HT1080 (cell line): ENCODE data around the gene CHD6. TPM values are rescaled to one million over a fixed set of nuclear protein-coding genes. Genes with fewer than 3 reads are reported as not detected.
A peak's percentile ranks its signal among the peaks of the same experiment; 100 is the strongest.

Experiments used
- DNase-seq: peaks from one replicate; pipeline ENCODE4 v3.0.0-alpha.2; 2015; ENCODE audit warnings: low read depth
- total RNA-seq: library from RNA; depleted of rRNA; stranded (reverse); fragments of >200 nt; shearing (Covaris generic); gene quantifications from 2 replicates; pipeline ENCODE4 v1.2.3, GENCODE V29; 2014

CHD6 gene
- total RNA-seq, 1 experiment from 2014 or later = 8.6 TPM

- DNase-seq = peak; percentile 34
Observed at GRCh38 chr20:41395667-41396664, 222.2 kb downstream of the CHD6 start.

DNA sequence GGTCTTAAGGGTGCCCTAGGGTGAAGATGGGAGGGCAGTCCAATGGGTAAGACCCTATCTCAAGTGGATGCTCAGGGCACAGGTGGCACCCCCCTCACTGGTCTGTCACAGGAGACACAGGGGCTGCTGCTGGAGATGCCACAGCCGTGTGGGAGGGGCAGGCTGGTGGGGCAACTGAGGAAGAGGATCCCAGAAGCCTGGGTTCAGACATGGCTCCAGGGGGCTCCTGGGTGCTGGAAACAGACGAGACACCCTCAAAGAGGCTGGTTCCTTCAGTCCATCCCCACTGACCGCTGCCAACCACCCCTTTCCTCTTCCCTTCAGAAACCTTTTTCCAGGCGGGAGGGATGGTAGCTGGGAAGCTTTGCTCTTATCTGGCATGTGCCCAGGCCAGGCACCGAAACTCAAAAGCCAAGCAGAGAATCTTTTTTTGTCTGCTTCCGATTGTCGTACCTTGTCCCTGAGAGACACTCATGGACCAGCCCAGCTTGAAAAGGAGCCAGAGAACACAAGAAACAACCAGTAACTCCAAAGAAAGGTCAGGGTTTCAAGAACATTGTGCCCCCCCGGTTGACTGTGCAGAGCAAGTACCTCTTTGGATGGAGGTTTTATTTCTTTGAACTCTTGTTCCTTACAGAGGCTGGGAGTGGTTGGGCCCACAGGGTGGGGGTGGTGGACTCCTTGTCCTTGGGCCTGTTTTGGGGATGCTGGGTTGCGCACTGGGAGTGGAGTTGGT is 223.1 kb downstream of the CHD6 start:
- no peak for DNase-seq

- no peak for DNase-seq
Observed at GRCh38 chr20:41394081-41394480, 224.1 kb downstream of the CHD6 start.

DNA sequence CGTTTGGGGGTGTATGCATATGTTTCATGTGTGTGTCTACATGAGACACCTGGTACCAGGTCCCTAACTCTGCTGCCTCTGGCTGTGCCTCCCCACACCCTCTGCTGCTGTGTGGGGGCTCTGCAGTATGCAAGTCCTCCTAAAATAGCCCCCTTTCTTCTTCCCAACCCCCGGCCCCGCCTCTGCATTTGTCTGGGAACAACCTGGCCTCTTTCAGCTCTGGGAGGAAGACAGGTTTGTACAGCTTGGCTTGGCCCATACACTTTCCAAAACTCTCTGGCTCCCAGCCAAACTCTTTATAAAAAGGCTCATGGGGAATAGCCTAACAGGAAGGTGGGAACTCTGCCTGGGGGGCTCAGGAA is 224.5 kb downstream of the CHD6 start:
- DNase-seq = no peak

DNA sequence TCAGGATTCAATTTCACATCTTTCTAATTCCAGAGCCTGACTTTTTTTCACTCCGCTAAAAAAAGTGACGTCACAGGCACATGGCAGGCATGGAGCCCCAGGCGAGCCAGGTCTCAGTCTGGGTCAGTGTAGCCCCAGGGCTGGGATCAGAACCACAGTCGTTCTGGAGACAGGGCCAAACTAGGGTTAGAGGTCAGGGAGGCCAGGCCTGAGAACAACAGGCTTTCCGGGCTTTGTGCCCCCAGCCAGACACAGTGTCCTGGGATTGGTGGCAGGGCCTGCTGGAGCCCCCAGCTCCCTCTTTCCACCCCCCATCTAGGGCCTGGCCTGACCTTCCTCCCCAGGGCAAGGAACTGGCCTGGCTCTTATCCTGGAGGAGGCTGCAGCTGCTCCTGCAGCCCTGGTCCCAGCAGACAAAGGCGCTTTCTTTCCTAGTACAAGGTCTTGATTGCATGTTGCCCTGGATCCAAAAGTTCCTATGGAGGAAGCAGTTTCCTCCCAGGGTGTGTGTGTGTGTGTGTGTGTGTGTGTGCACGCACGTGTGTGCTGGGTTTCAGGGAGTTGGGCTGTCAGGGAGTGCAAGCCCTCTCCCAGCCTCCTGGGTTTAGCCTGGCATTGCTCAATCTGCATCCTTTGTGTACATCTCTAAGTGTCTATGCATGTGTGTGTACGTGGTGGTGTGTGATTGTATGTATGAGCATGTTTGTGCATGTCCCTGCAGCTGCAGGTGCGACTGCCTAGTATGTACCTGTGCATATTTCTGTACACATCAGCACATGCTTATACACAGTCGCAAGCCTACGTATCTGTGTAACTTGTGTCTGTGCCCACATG is 225.1 kb downstream of the CHD6 start:
- no peak for DNase-seq

GRCh38 chr20:41392295-41392694 is 225.9 kb downstream of the CHD6 start:
- no peak for DNase-seq

DNA sequence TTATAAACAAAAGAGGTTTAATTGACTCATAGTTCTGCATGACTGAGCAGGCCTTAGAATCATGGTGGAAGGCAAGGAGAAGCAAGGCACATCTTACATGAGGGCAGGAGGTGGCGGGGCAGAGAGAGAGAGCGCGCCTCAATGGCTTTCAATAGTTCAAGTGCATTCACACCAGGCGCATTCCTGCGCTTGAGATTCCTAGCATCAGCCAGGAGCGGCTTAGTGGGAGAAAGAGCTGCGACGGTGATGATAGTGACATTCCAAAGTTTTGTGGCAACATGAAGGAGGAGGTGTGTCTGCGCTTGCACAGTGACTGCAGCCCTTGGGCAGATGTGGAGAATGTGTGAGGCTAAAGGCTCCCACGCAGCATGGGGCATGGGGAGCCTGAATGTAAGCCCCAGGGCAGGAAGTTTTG is 226.6 kb downstream of the CHD6 start:
- no peak for DNase-seq

GRCh38 chr20:41390889-41391288 is 227.3 kb downstream of the CHD6 start:
- no peak for DNase-seq

DNA sequence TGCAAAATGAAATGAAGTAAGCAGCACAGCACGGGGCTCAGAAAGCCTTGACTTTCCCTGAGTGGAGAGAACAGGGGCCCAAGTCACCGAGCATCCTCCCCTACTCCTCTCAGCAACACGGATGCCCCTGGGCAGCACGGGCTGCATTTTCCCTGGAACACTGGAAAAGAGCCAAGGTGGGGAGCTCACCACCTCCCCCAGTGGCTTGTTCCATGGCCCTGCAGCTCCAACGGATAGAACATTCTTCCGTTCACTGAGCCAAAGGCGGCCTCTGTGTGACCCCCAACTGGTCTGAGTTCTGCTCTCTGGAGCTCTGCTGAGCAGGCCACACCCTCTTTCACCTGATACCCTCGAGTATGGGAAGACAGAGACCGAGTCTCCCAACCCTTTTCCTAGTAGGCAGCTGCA is 230.7 kb downstream of the CHD6 start:
- peak; percentile 33 for DNase-seq

- no peak for DNase-seq
Observed at GRCh38 chr20:41386502-41387427, 231.4 kb downstream of the CHD6 start.

GRCh38 chr20:41382791-41383305 is 235.3 kb downstream of the CHD6 start:
- no peak for DNase-seq

DNA sequence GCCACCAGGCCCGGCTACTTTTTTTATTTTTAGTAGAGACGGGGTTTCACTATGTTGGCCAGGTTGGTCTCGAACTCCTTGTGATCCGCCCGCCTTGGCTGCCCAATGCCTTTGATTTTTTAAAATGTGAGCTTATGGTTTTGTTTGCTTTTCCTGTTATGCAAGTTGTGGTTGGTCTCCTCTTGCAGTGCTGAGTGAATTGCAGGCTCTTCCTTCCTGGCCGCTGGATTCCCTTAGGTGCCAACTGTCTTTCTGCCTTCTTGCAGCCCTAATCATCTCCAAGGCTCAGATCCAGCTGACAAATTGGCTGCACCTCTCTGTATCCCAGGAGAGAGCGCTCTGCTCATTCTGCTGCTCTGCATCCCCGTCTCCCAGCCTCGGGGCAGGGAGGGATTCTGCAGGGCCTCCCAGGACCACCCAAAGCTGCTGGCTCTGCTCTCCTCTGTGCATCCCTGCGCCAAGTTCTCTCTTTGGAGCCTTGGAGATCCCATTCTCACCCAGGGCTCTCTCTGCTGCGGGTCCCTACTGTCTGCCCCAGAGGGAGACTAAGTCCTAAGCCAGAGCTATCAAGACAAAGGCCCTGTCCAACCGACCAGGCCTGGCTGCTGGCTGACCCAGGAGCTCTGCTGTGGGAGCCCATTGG is 237.5 kb downstream of the CHD6 start:
- DNase-seq = peak; percentile 10

DNA sequence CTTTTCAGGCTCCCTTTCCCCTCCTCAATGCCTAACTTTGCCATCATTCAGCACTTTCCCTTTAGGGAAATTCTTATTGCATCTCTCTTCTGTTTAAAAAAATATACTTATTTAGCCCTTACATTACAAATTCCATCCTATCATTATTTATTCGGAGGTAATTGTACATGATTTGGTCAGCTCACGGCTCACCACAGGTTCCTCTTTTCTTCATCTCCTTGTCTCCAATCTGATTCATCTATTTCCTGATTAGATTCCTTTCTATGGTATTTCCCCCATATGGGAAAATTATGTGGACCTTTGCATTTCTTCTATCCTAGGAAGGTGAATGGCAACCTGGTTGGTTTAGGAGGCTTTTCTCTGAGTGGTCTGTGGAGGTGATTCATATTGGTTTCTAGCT is 238.6 kb downstream of the CHD6 start:
- DNase-seq = no peak

- DNase-seq = no peak
Observed at GRCh38 chr20:41377275-41377674, 240.9 kb downstream of the CHD6 start.

GRCh38 chr20:41376349-41376748 is 241.8 kb downstream of the CHD6 start:
- no peak for DNase-seq

GRCh38 chr20:41375846-41376245 is 242.3 kb downstream of the CHD6 start:
- DNase-seq = no peak

- DNase-seq = no peak
Observed at GRCh38 chr20:41373931-41374920, 244.0 kb downstream of the CHD6 start.

DNA sequence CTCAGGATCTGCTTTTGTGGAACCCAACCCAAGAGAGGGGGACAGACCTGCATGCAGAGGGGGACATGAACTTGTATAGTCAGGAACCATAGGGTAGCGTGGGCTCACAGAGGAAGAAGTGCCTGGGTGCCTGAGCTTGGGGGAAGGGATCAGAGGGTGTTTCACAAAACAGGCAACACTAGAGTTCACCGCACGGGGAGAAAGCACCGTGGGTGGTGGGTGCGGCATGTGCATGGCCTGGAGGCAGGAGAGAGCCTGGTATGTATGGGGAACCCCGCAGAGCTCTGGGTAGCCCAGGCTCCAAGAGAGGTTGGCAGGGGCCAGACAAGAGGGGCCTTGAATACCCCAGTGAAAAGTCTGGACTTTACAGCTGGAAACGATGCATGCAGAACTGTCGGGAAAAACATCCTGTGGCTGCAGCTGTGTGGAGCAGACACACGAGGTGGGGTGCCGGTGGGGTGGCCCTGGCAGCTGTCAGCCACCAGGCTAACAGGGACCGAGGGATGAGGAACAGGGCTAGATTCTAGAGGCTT is 244.9 kb downstream of the CHD6 start:
- DNase-seq = no peak
